Naive B cell (primary cell): ENCODE results near the gene PIGT. TPM values are rescaled to one million over a fixed set of nuclear protein-coding genes. Genes with fewer than 3 reads are reported as not detected.
"Not testable (repeated sequence)": the region's sequence is repeated elsewhere in the genome, so short reads cannot be mapped to it uniquely, and the experiment has no call there.

ENCODE experiments used
- ATAC-seq, 2 donors: fragments of 150-1000 bp; cut with Tn5 transposase; 2 replicates each; pipeline ENCODE4 v1.10.0; 2021; ENCODE audit warnings: low read depth in 2 of 2, mild to moderate bottlenecking in 2 of 2, moderate library complexity in 2 of 2
- DNase-seq: peaks from one replicate; pipeline ENCODE4 v3.0.0; 2022
- H3K27ac Mint-ChIP-seq, 6 donors: one replicate each; pipeline ENCODE4 v1.8.0; 2020 to 2022; ENCODE audit warnings: mild to moderate bottlenecking in 6 of 6, mixed read lengths in 6 of 6, moderate library complexity in 5 of 6, inconsistent platforms in 2 of 6
- H3K27me3 Mint-ChIP-seq, 3 donors: one replicate each; pipeline ENCODE4 v1.8.0; 2021 to 2022; ENCODE audit warnings: mixed read lengths in 3 of 3, mild to moderate bottlenecking in 1 of 3
- H3K36me3 Mint-ChIP-seq, 2 donors: one replicate each; pipeline ENCODE4 v1.8.0; 2020 to 2022; ENCODE audit warnings: mixed read lengths in 2 of 2, inconsistent platforms in 1 of 2, mild to moderate bottlenecking in 1 of 2
- H3K4me1 Mint-ChIP-seq, 3 donors: one replicate each; pipeline ENCODE4 v1.8.0; 2020 to 2022; ENCODE audit warnings: mixed read lengths in 3 of 3, inconsistent platforms in 1 of 3, mild to moderate bottlenecking in 1 of 3, moderate library complexity in 1 of 3
- H3K4me3 Mint-ChIP-seq, 8 donors: one replicate each; pipeline ENCODE4 v1.8.0; 2020 to 2022; ENCODE audit warnings: mild to moderate bottlenecking in 8 of 8, mixed read lengths in 8 of 8, moderate library complexity in 8 of 8, inconsistent platforms in 2 of 8
- H3K9me3 Mint-ChIP-seq, 7 donors: one replicate each; pipeline ENCODE4 v1.8.0; 2020 to 2022; ENCODE audit warnings: mixed read lengths in 7 of 7, mild to moderate bottlenecking in 5 of 7, inconsistent platforms in 2 of 7, moderate library complexity in 1 of 7
- polyA plus RNA-seq, 6 donors: library from polyadenylated mRNA; unstranded; fragments of 300-500 nt; fragmentation: Illumina TruSeq; gene quantifications; one replicate each; pipeline ENCODE4 v1.2.3, GENCODE V29; 2021; ENCODE audit warnings: low read depth in 6 of 6

PIGT gene
- polyA plus RNA-seq, 6 donors from 2014 or later, result 62.0 to 113 (median 77.9) TPM

GRCh38 chr20:45465491-45466266 lies 49.7 kb downstream of the PIGT start:
- no peak for ATAC-seq
- H3K4me3 Mint-ChIP-seq, result no peak overlapping the region
- no peak for DNase-seq
- peaks cover 25 to 32% (median 31%) of the 10 kb centered on the region in 3 donors for H3K27me3 Mint-ChIP-seq
- peaks cover 8 to 11% (median 9%) of the 10 kb centered on the region in 3 donors for H3K4me1 Mint-ChIP-seq
- no peak overlapping the region for H3K27ac Mint-ChIP-seq
- H3K9me3 Mint-ChIP-seq, result no peaks in the 10 kb centered on the region
- no peaks in the 10 kb centered on the region for H3K36me3 Mint-ChIP-seq

- H3K27me3 Mint-ChIP-seq, result peaks cover 36 to 42% (median 39%) of the 10 kb centered on the region in 3 donors
These were observed 51.2 kb downstream of the PIGT start for GRCh38 chr20:45467172-45467571.

DNA sequence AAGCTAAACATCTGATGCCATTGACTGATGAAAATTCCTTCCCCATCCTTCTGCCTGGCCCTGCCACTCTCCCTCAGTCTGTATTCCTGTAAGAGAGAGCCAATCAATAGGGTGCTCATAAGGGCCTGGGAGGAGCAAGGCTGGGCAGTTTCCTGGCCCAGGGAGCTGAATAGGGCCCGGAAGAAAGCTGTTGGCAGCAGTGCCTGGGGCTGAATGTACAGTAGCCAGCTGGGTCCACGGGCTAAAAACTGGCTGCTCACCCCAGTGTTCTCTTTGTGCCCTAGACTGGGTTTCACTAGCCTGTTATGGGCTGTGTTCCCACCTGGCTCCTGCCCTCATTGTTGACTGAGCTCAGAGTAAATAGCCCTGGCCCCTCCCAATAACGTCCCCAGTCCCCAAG lies 51.9 kb downstream of the PIGT start:
- H3K9me3 Mint-ChIP-seq, result peaks cover 0 to 3% (median 0%) of the 10 kb centered on the region in 7 donors
- ATAC-seq, result no peak
- H3K36me3 Mint-ChIP-seq, result no peaks in the 10 kb centered on the region
- H3K27ac Mint-ChIP-seq, result no peak overlapping the region
- H3K27me3 Mint-ChIP-seq, result peaks cover 36 to 43% (median 42%) of the 10 kb centered on the region in 3 donors
- H3K4me1 Mint-ChIP-seq, result peaks cover 8 to 18% (median 17%) of the 10 kb centered on the region in 3 donors
- no peak overlapping the region for H3K4me3 Mint-ChIP-seq
- no peak for DNase-seq

More at GRCh38 chr20:45467172-45467571, 51.2 kb downstream of the PIGT start:
- H3K27ac Mint-ChIP-seq, result no peak overlapping the region
- DNase-seq (no peak), ATAC-seq (no peak)
- H3K4me3 Mint-ChIP-seq, result no peak overlapping the region
- H3K9me3 Mint-ChIP-seq, result peaks cover 0 to 2% (median 0%) of the 10 kb centered on the region in 7 donors
- peaks cover 8 to 18% (median 17%) of the 10 kb centered on the region in 3 donors for H3K4me1 Mint-ChIP-seq
- no peaks in the 10 kb centered on the region for H3K36me3 Mint-ChIP-seq

DNA sequence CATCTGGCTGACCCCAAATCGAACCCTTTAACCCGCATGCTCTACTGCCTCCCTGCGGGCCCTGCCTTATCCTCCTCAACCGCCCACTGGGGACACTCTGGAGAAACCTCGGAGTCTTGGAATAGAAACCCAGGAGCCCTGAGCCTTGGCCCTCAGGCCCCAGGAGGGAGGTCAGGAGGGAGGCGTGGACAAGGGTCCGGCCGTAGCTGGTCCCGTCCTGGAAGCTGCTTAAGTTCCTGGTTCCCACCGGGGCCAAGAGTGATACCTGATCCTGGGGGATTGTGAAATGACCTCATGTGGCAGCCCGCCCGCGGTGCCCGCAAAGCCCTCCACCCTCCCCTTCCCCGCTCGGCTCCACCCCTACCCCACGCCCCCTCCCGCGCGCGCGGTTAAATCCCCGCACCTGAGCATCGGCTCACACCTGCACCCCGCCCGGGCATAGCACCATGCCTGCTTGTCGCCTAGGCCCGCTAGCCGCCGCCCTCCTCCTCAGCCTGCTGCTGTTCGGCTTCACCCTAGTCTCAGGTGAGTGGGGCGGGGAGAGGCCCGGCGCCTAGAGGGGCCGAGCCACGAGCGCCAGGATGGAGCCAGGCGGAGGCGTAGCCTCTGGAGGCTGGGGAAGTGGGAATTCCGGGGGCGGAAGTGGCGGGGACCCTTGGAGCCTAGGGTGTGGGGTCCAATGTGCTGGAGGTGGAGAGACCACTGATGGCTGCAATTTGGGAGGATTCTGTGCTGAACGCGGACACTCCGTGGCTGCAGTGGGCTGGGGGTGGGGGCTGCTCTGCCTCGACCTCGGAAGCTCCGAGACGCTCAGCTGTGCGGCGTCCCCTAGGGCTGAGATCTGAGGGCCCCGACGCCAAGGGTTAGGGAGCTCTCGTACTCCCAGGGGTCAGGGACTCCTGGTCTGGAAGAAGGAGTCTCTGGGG lies 53.7 kb downstream of the PIGT start, which contains the start of gene WFDC2:
Gene WFDC2 (plus strand): TSS at position 418 of the 926 bp plus-strand sequence. CDS start 29 bp downstream, at position 447.
- ATAC-seq, result peak; percentile 48
- Mint-ChIP-seq H3K4me1 (peaks cover 8 to 18% (median 17%) of the 10 kb centered on the region in 3 donors), H3K4me3 (peak within 1 kb of the TSS; percentile 44 to 78 (median 69)), H3K9me3 (peaks cover 0 to 3% (median 0%) of the 10 kb centered on the region in 7 donors), H3K27me3 (peaks cover 36 to 45% (median 42%) of the 10 kb centered on the region in 3 donors), H3K27ac (peak within 1 kb of the TSS in 1 of 6 donors; percentile 10), H3K36me3 (no peaks in the 10 kb centered on the region)
- no peak for DNase-seq

DNA sequence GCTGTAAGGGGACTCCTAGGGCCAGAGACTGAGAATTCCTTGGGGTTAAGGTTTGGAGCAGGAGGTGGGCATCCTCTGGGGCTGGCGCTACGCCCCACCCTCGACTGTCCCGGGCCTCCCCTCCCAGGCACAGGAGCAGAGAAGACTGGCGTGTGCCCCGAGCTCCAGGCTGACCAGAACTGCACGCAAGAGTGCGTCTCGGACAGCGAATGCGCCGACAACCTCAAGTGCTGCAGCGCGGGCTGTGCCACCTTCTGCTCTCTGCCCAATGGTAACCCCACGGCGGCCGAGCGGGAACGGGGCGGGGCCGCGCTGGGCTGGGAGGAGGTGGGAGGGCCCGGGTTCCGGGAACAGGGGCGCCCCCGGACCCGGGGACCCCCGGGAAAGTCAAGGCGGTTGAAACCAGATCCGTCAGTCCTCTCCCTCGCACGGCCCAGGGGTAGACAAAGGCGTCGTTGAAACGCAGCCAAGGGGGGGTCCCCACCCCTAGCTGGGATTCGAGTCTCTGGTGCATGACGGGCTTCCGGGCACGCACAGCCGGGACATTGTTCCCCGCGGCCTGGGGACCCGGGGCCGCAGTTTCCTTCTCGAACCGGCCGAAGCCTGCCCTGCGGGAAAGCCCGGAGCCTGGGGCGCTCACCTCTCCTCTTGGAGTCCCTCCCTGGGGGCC lies 54.5 kb downstream of the PIGT start:
- DNase-seq (no peak), ATAC-seq (peak; percentile 45 to 60)
- Mint-ChIP-seq H3K36me3 (no peaks in the 10 kb centered on the region), H3K4me3 (peak overlapping the region; percentile 44 to 78 (median 71)), H3K4me1 (peaks cover 8 to 18% (median 17%) of the 10 kb centered on the region in 3 donors), H3K27ac (peak overlapping the region in 1 of 6 donors; percentile 47), H3K27me3 (peaks cover 36 to 45% (median 42%) of the 10 kb centered on the region in 3 donors), H3K9me3 (peaks cover 0 to 3% (median 0%) of the 10 kb centered on the region in 7 donors)

GRCh38 chr20:45470937-45471336 lies 55.0 kb downstream of the PIGT start:
- Mint-ChIP-seq H3K27ac (peak overlapping the region in 1 of 6 donors; percentile 47), H3K4me3 (peak overlapping the region; percentile 44 to 77 (median 71)), H3K4me1 (peaks cover 8 to 18% (median 17%) of the 10 kb centered on the region in 3 donors), H3K27me3 (peaks cover 36 to 44% (median 42%) of the 10 kb centered on the region in 3 donors), H3K36me3 (no peaks in the 10 kb centered on the region), H3K9me3 (peaks cover 0 to 3% (median 0%) of the 10 kb centered on the region in 7 donors)
- ATAC-seq (peak; percentile 17 to 39), DNase-seq (no peak)

- DNase-seq, H3K36me3 Mint-ChIP-seq, ATAC-seq, H3K9me3 Mint-ChIP-seq, H3K27ac Mint-ChIP-seq: not testable (repeated sequence)
- peaks cover 36 to 42% (median 36%) of the 10 kb centered on the region in 3 donors for H3K27me3 Mint-ChIP-seq
- peak overlapping the region in 1 of 8 donors; percentile 30 for H3K4me3 Mint-ChIP-seq
- H3K4me1 Mint-ChIP-seq, result peaks cover 8 to 18% (median 17%) of the 10 kb centered on the region in 3 donors
These were observed 56.3 kb downstream of the PIGT start for GRCh38 chr20:45472286-45472685.

Other genes with a start within 250 kb of the PIGT start
- gene PI3, start 241.2 kb upstream of the PIGT start, polyA plus RNA-seq, result not detected
- not detected for gene SEMG1, start 209.1 kb upstream of the PIGT start, polyA plus RNA-seq
- not detected for gene SEMG2, start 194.8 kb upstream of the PIGT start, polyA plus RNA-seq
- gene SLPI, start 161.6 kb upstream of the PIGT start, polyA plus RNA-seq, result under 1 TPM in 1 of 6 donors, not detected in 5; 0.63 TPM
- not detected for gene RBPJL, start 109.3 kb upstream of the PIGT start, polyA plus RNA-seq
- not detected for gene MATN4, start 107.8 kb upstream of the PIGT start, polyA plus RNA-seq
- not detected for gene SDC4, start 67.7 kb upstream of the PIGT start, polyA plus RNA-seq
- gene SYS1, start 53.0 kb upstream of the PIGT start, polyA plus RNA-seq, result 10 to 100 TPM; 16.3 to 37.7 (median 36.1) TPM
- gene TP53TG5, start 37.8 kb upstream of the PIGT start, polyA plus RNA-seq, result under 1 TPM in 4 of 6 donors, not detected in 2; 0.14 to 0.29 (median 0.21) TPM
- 1 to 10 TPM; 1.1 to 3.3 (median 2.1) TPM for gene DBNDD2, start 7.9 kb upstream of the PIGT start, polyA plus RNA-seq
- not detected for gene WFDC2, start 53.6 kb downstream of the PIGT start, polyA plus RNA-seq
- not detected for gene SPINT3, start 99.5 kb downstream of the PIGT start, polyA plus RNA-seq
- gene WFDC6, start 123.3 kb downstream of the PIGT start, polyA plus RNA-seq, result not detected
- gene EPPIN, start 131.3 kb downstream of the PIGT start, polyA plus RNA-seq, result not detected
- not detected for gene WFDC8, start 163.1 kb downstream of the PIGT start, polyA plus RNA-seq
- gene WFDC10A, start 213.6 kb downstream of the PIGT start, polyA plus RNA-seq, result not detected
- gene WFDC9, start 215.1 kb downstream of the PIGT start, polyA plus RNA-seq, result not detected